GM19023 (cell line): ENCODE results near the gene DPP3.
"Not testable (repeated sequence)": the region's sequence is repeated elsewhere in the genome, so short reads cannot be mapped to it uniquely, and the experiment has no call there.

Source experiments
- ATAC-seq: cut with Tn5 transposase; IDR thresholded peaks from one replicate; pipeline ENCODE4 v1.9.1; 2021; ENCODE audit warnings: mild to moderate bottlenecking, moderate library complexity; ENCODE audit not compliant: unreplicated experiment

The DPP3 gene

GRCh38 chr11:66530927-66531709 lies 50.9 kb downstream of the DPP3 start:
- ATAC-seq: no peak

GRCh38 chr11:66531841-66532240 lies 51.6 kb downstream of the DPP3 start:
- ATAC-seq: no peak

GRCh38 chr11:66532784-66533183 lies 52.5 kb downstream of the DPP3 start:
- ATAC-seq: no peak

GRCh38 chr11:66539170-66539869 lies 59.1 kb downstream of the DPP3 start:
- no peak for ATAC-seq

GRCh38 chr11:66539870-66540213 lies 59.6 kb downstream of the DPP3 start:
- no peak for ATAC-seq

- not testable (repeated sequence) for ATAC-seq
These were observed 60.4 kb downstream of the DPP3 start for GRCh38 chr11:66540598-66540997.

GRCh38 chr11:66541892-66542291 lies 61.7 kb downstream of the DPP3 start:
- ATAC-seq: no peak

GRCh38 chr11:66542362-66542761 lies 62.1 kb downstream of the DPP3 start:
- ATAC-seq: no peak

- no peak for ATAC-seq
These were observed 63.3 kb downstream of the DPP3 start for GRCh38 chr11:66543263-66544107.

- ATAC-seq: not testable (repeated sequence)
These were observed 64.7 kb downstream of the DPP3 start for GRCh38 chr11:66544952-66545351.

GRCh38 chr11:66545701-66546367 lies 65.6 kb downstream of the DPP3 start, which contains the start of gene ZDHHC24:
Gene ZDHHC24 (minus strand): TSS chr11:66546048. CDS start chr11:66546003, 45 bp downstream.
- ATAC-seq: peak; percentile 83

GRCh38 chr11:66546368-66546965 lies 66.2 kb downstream of the DPP3 start, which contains the start of gene ACTN3:
Gene ACTN3 (plus strand): TSS chr11:66546903. CDS start chr11:66546938, 35 bp downstream.
- ATAC-seq: no peak

- no peak for ATAC-seq
These were observed 66.9 kb downstream of the DPP3 start for GRCh38 chr11:66546966-66547661.

- no peak for ATAC-seq
These were observed 67.4 kb downstream of the DPP3 start for GRCh38 chr11:66547662-66548009.

- ATAC-seq: no peak
These were observed 67.8 kb downstream of the DPP3 start for GRCh38 chr11:66548041-66548440.

GRCh38 chr11:66548774-66549630 lies 68.8 kb downstream of the DPP3 start:
- ATAC-seq: no peak

- ATAC-seq: no peak
These were observed 69.5 kb downstream of the DPP3 start for GRCh38 chr11:66549696-66550095.

GRCh38 chr11:66550887-66551286 lies 70.7 kb downstream of the DPP3 start:
- ATAC-seq: no peak

- no peak for ATAC-seq
These were observed 74.4 kb downstream of the DPP3 start for GRCh38 chr11:66554602-66555001.
